Measurements from ENCODE around the gene TYW5.

Gene TYW5

GRCh38 chr2:199973703-199974102 lies 18.4 kb upstream of the TYW5 start:
- DNase-seq (ENCODE audit: low spot score) = no peak
- no peak for TF ChIP-seq CTCF (IDR thresholded peaks at IDR 0.05; ENCODE audit: extremely low read depth, missing control alignments)

DNA sequence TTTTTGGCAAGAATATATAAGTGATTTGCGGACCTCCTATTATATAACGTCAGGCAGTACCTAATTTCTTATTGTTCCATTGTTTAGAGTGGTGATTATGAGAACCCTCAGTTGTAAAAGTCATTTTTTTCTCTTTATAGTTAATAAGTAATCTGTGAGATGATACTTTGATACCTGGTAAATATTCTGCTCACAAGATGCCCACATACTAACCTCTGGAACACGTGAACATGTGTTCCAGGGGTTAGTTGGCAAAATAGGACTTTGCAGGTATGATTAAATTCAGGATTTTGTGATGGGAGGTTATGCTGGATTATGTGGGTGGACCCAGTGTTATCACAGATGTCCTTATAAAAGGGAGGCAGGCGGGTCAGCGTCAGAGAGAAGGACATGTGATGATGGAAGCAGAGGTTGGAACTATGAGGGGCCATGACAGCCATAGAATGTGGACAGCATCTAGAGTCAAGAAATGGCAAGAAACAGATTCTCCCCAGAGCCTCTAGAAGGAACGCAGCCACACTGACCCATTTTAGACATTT lies 16.9 kb upstream of the TYW5 start:
- TF ChIP-seq CTCF (IDR thresholded peaks at IDR 0.05; ENCODE audit: extremely low read depth, missing control alignments) = no peak
- no peak for DNase-seq (ENCODE audit: low spot score)

GRCh38 chr2:199968126-199968525 lies 12.8 kb upstream of the TYW5 start:
- no peak for TF ChIP-seq CTCF (IDR thresholded peaks at IDR 0.05; ENCODE audit: extremely low read depth, missing control alignments)
- DNase-seq (ENCODE audit: low spot score) = no peak

DNA sequence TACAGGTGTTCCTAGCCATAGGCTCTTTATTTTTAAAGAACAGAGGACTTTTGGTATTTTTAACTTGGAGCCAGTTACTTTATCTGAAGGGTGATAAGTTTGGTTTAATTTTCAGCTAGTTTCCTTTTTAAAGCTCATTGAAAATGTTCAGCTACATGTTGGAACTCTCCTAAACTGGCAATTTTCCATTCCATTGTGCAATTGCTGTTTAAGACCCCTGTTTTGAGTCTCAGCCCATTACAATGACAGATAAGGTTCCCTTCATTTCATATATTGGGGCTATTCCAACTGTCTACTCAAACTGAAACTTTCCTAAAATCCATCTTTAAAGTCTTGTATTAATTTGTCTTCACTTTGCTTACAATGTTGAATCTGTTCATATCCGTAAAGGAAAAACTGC lies 11.7 kb upstream of the TYW5 start:
- no peak for TF ChIP-seq CTCF (IDR thresholded peaks at IDR 0.05; ENCODE audit: extremely low read depth, missing control alignments)
- no peak for DNase-seq (ENCODE audit: low spot score)

DNA sequence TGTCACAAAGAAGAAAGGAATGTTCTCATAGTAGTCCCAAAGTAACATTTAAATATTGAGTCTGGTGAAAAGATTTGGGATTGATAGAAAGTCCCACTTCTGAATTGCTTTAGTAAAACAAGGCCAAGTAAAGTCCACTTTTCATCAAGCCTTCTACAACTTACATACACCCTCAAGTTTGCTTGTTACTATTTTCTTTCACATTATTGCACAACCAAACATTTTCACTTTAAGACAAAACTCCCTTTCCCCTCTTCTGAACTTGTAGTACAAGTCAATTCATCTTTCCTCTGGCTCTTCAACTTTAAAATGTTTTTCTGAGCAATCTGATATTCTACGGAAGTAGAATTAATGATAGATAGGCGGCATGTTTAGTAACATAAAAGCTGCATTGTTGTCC lies 11.1 kb upstream of the TYW5 start:
- no peak for TF ChIP-seq CTCF (IDR thresholded peaks at IDR 0.05; ENCODE audit: extremely low read depth, missing control alignments)
- no peak for DNase-seq (ENCODE audit: low spot score)

DNA sequence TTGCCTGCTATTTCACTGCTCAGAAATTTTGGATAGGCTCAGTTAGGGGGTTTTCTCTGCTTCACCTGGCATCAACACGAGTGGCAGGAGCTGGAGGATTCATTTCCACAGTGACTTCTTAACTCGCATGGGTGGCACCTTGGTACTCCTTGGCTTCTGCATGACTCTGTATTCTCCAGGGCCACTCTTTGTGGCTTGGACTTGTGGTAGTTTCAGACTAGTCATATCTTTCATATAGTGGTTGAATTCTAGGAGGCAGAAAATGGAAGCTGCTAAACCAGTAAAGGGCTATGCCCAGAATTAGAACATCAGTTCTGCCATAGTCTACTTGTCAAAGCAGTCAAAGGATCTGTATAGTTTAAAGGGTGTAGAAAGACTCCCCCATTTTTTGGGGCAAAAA lies 6.9 kb upstream of the TYW5 start:
- TF ChIP-seq CTCF (IDR thresholded peaks at IDR 0.05; ENCODE audit: extremely low read depth, missing control alignments) = no peak
- DNase-seq (ENCODE audit: low spot score) = no peak

DNA sequence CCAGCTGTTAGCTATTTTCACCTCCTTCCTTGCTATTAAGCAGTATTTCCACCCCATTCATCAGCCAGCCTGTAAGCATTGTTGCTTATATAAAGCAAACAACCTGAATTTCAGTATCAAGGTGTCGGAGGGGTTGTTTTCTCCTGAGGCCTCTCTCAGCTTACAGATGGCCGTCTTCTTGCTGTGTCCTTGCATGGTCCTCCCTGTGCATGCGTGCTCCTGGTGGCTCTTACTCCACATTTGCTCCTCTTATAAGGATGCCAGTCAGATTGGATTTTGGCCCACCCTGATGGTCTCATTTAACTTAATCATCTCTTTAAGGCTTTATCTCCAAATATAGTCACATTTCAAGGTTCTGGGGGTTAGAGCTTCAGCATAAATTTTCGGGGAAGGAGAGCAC lies 2.7 kb upstream of the TYW5 start:
- no peak for TF ChIP-seq CTCF (IDR thresholded peaks at IDR 0.05; ENCODE audit: extremely low read depth, missing control alignments)
- DNase-seq (ENCODE audit: low spot score) = no peak
